ENCODE measurements around the gene ACTC1.

Gene ACTC1

GRCh38 chr15:34799149-34800101 lies 4.1 kb upstream of the ACTC1 start:
- DNase-seq = no peak

- no peak for DNase-seq
These were observed 1.6 kb upstream of the ACTC1 start for GRCh38 chr15:34796847-34797435.

GRCh38 chr15:34794590-34795206 lies 651 bp downstream of the ACTC1 start:
- DNase-seq = no peak

GRCh38 chr15:34793901-34794300 lies 1.4 kb downstream of the ACTC1 start:
- DNase-seq = no peak

- DNase-seq = no peak
These were observed 2.3 kb downstream of the ACTC1 start for GRCh38 chr15:34793071-34793470.

GRCh38 chr15:34791701-34792100 lies 3.6 kb downstream of the ACTC1 start:
- no peak for DNase-seq

- no peak for DNase-seq
These were observed 5.2 kb downstream of the ACTC1 start for GRCh38 chr15:34790121-34790520.

GRCh38 chr15:34789326-34789725 lies 6.0 kb downstream of the ACTC1 start:
- no peak for DNase-seq

- no peak for DNase-seq
These were observed 9.1 kb downstream of the ACTC1 start for GRCh38 chr15:34786206-34786605.

GRCh38 chr15:34783991-34784390 lies 11.4 kb downstream of the ACTC1 start:
- no peak for DNase-seq

GRCh38 chr15:34783431-34783830 lies 11.9 kb downstream of the ACTC1 start:
- DNase-seq = no peak

- no peak for DNase-seq
These were observed 12.4 kb downstream of the ACTC1 start for GRCh38 chr15:34782901-34783300.

GRCh38 chr15:34780725-34781124 lies 14.6 kb downstream of the ACTC1 start:
- DNase-seq = no peak

- DNase-seq = no peak
These were observed 18.7 kb downstream of the ACTC1 start for GRCh38 chr15:34776606-34777105.

GRCh38 chr15:34773917-34774316 lies 21.4 kb downstream of the ACTC1 start:
- no peak for DNase-seq

GRCh38 chr15:34773013-34773412 lies 22.3 kb downstream of the ACTC1 start:
- no peak for DNase-seq

- no peak for DNase-seq
These were observed 23.0 kb downstream of the ACTC1 start for GRCh38 chr15:34772312-34772711.

GRCh38 chr15:34769711-34770110 lies 25.6 kb downstream of the ACTC1 start:
- DNase-seq = no peak

GRCh38 chr15:34768530-34768929 lies 26.8 kb downstream of the ACTC1 start:
- DNase-seq = no peak

- DNase-seq = no peak
These were observed 29.6 kb downstream of the ACTC1 start for GRCh38 chr15:34765741-34766140.

- no peak for DNase-seq
These were observed 34.4 kb downstream of the ACTC1 start for GRCh38 chr15:34760909-34761308.

- no peak for DNase-seq
These were observed 35.4 kb downstream of the ACTC1 start for GRCh38 chr15:34759992-34760391.

- DNase-seq = no peak
These were observed 36.0 kb downstream of the ACTC1 start for GRCh38 chr15:34759347-34759746.

GRCh38 chr15:34757262-34757661 lies 38.1 kb downstream of the ACTC1 start:
- no peak for DNase-seq
